ENCODE results near the gene ZNF804B.

Gene ZNF804B

GRCh38 chr7:88758381-88759229 lies 895 bp upstream of the ZNF804B start:
- H3K4me3 ChIP-seq (ENCODE audit: low read depth, low read length) = no peak overlapping the region
- no peak for TF ChIP-seq CTCF (IDR thresholded peaks at IDR 0.05; ENCODE audit: control insufficient read depth, extremely low read depth, insufficient read depth)
- DNase-seq (ENCODE audit: low read depth) = no peak

- TF ChIP-seq CTCF (IDR thresholded peaks at IDR 0.05; ENCODE audit: control insufficient read depth, extremely low read depth, insufficient read depth) = no peak
- no peak for DNase-seq (ENCODE audit: low read depth)
- H3K4me3 ChIP-seq (ENCODE audit: low read depth, low read length) = no peak overlapping the region
Observed at GRCh38 chr7:88760136-88760515, 626 bp downstream of the ZNF804B start.

GRCh38 chr7:88761779-88762178 lies 2.3 kb downstream of the ZNF804B start:
- DNase-seq (ENCODE audit: low read depth) = no peak
- no peak overlapping the region for H3K4me3 ChIP-seq (ENCODE audit: low read depth, low read length)
- TF ChIP-seq CTCF (IDR thresholded peaks at IDR 0.05; ENCODE audit: control insufficient read depth, extremely low read depth, insufficient read depth) = no peak

GRCh38 chr7:88771417-88771816 lies 11.9 kb downstream of the ZNF804B start:
- H3K4me3 ChIP-seq (ENCODE audit: low read depth, low read length) = no peak overlapping the region
- no peak for DNase-seq (ENCODE audit: low read depth)
- TF ChIP-seq CTCF (IDR thresholded peaks at IDR 0.05; ENCODE audit: control insufficient read depth, extremely low read depth, insufficient read depth) = no peak

- no peak for DNase-seq (ENCODE audit: low read depth)
- no peak overlapping the region for H3K4me3 ChIP-seq (ENCODE audit: low read depth, low read length)
- TF ChIP-seq CTCF (IDR thresholded peaks at IDR 0.05; ENCODE audit: control insufficient read depth, extremely low read depth, insufficient read depth) = no peak
Observed at GRCh38 chr7:88772776-88773175, 13.3 kb downstream of the ZNF804B start.

GRCh38 chr7:88775838-88776237 lies 16.3 kb downstream of the ZNF804B start:
- TF ChIP-seq CTCF (IDR thresholded peaks at IDR 0.05; ENCODE audit: control insufficient read depth, extremely low read depth, insufficient read depth) = no peak

GRCh38 chr7:88787777-88788176 lies 28.3 kb downstream of the ZNF804B start:
- no peak for DNase-seq (ENCODE audit: low read depth)
- TF ChIP-seq CTCF (IDR thresholded peaks at IDR 0.05; ENCODE audit: control insufficient read depth, extremely low read depth, insufficient read depth) = no peak
- no peak overlapping the region for H3K4me3 ChIP-seq (ENCODE audit: low read depth, low read length)

More at GRCh38 chr7:88775838-88776237, 16.3 kb downstream of the ZNF804B start:
- no peak for DNase-seq (ENCODE audit: low read depth)
- H3K4me3 ChIP-seq (ENCODE audit: low read depth, low read length) = no peak overlapping the region

Data from LNCaP clone FGC (cell line).